ENCODE results near the gene DSC2.

- TF ChIP-seq CTCF (IDR thresholded peaks at IDR 0.05) (no peak), POLR2A (IDR thresholded peaks at IDR 0.05) (no peak)
These were observed 2.6 kb downstream of the DSC2 start for GRCh38 chr18:31099450-31100230.

Data from heart left ventricle (tissue), 13 donors.